Activated CD4-positive, alpha-beta memory T cell treated with anti-CD3 and anti-CD28 coated beads, Interleukin-2, amount 10 ng/mL, durations not matched to agents 7 days and 5 days (primary cell): ENCODE data around the gene C13orf46. TPM values are rescaled to one million over a fixed set of nuclear protein-coding genes. Genes with fewer than 3 reads are reported as not detected.

Experiments used
- CTCF ChIA-PET: fragments of 350-600 bp; sonication (Branson Sonifier 250); formaldehyde crosslinking; loops from one replicate; lab custom pipeline; 2021; ENCODE audit warnings: antibody characterized with exemption, inconsistent platforms; lab: Charles Lee
- POLR2A ChIA-PET: fragments of 350-600 bp; sonication (Branson Sonifier 250); formaldehyde crosslinking; loops from one replicate; lab custom pipeline; 2021; ENCODE audit warnings: antibody characterized with exemption; lab: Charles Lee
- DNase-seq: peaks from one replicate; pipeline ENCODE4 v3.0.0-alpha.2; 2020
- H3K27ac Mint-ChIP-seq: one replicate; pipeline ENCODE4 v1.8.0; 2021; ENCODE audit warnings: mild to moderate bottlenecking, mixed read lengths
- H3K27me3 Mint-ChIP-seq: one replicate; pipeline ENCODE4 v1.8.0; 2021; ENCODE audit warnings: mixed read lengths
- H3K36me3 Mint-ChIP-seq: one replicate; pipeline ENCODE4 v1.8.0; 2021; ENCODE audit warnings: low read depth, mixed read lengths
- H3K4me1 Mint-ChIP-seq: one replicate; pipeline ENCODE4 v1.8.0; 2021; ENCODE audit warnings: mixed read lengths
- H3K4me3 Mint-ChIP-seq: one replicate; pipeline ENCODE4 v1.8.0; 2021; ENCODE audit warnings: mild to moderate bottlenecking, mixed read lengths
- H3K9me3 Mint-ChIP-seq: one replicate; pipeline ENCODE4 v1.8.0; 2021; ENCODE audit warnings: mixed read lengths
- total RNA-seq, 2 experiments: library from RNA; stranded (reverse); gene quantifications; one replicate each; pipeline ENCODE4 v1.2.3, GENCODE V29; 2021

C13orf46 gene
- total RNA-seq, 2 experiments from 2014 or later = 2.5 to 2.9 TPM

GRCh38 chr13:113978741-113979481, 5.0 kb upstream of the C13orf46 start:
- no peaks in the 10 kb centered on the region for H3K9me3 Mint-ChIP-seq
- no peak overlapping the region for H3K4me3 Mint-ChIP-seq
- peaks cover 62% of the 10 kb centered on the region for H3K36me3 Mint-ChIP-seq
- H3K27ac Mint-ChIP-seq = no peak overlapping the region
- ChIA-PET CTCF (no interaction called here), POLR2A (no interaction called here)
- no peaks in the 10 kb centered on the region for H3K27me3 Mint-ChIP-seq
- no peaks in the 10 kb centered on the region for H3K4me1 Mint-ChIP-seq
- DNase-seq = no peak

- CTCF ChIA-PET = no interaction called here
These were observed 4.1 kb upstream of the C13orf46 start for GRCh38 chr13:113977976-113978375.

GRCh38 chr13:113976711-113977684, 3.1 kb upstream of the C13orf46 start:
- Mint-ChIP-seq H3K4me1 (no peaks in the 10 kb centered on the region), H3K9me3 (no peaks in the 10 kb centered on the region), H3K36me3 (peaks cover 63% of the 10 kb centered on the region), H3K4me3 (no peak overlapping the region), H3K27ac (no peak overlapping the region), H3K27me3 (no peaks in the 10 kb centered on the region)
- DNase-seq = no peak
- ChIA-PET POLR2A (no interaction called here), CTCF (no interaction called here)

More at GRCh38 chr13:113977976-113978375, 4.1 kb upstream of the C13orf46 start:
- Mint-ChIP-seq H3K9me3 (no peaks in the 10 kb centered on the region), H3K27me3 (no peaks in the 10 kb centered on the region), H3K4me1 (no peaks in the 10 kb centered on the region), H3K36me3 (peaks cover 68% of the 10 kb centered on the region), H3K27ac (no peak overlapping the region), H3K4me3 (no peak overlapping the region)
- POLR2A ChIA-PET = interaction anchor here (0.5 kb wide), 1 partner anchor 193 kb away, joined by 3 read pairs; no protein-coding TSS in a partner anchor
- DNase-seq = no peak

DNA sequence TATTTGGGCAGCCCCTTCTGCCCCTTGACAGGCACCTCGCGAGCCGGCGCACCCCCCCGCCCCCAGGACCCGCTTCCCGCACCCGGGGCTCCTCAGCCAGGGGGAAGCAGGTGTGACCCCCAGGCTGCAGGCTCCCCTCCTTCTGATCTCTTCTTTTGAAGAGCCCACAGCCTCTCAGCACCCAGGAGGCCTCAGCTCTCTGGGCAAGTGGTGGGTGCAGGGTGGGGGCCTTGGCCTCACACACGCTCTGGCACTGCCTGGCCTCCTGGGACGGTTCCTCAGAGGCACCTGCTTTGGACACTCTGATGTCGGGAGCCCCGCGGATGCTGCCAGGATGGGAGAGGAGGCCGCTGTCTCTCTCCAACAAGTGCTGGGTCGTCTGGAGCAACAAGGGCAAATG, 1.5 kb upstream of the C13orf46 start:
- no peaks in the 10 kb centered on the region for H3K27me3 Mint-ChIP-seq
- no peak overlapping the region for H3K4me3 Mint-ChIP-seq
- POLR2A ChIA-PET = no interaction called here
- H3K27ac Mint-ChIP-seq = no peak overlapping the region
- no peaks in the 10 kb centered on the region for H3K4me1 Mint-ChIP-seq
- peaks cover 53% of the 10 kb centered on the region for H3K36me3 Mint-ChIP-seq
- CTCF ChIA-PET = no interaction called here
- no peaks in the 10 kb centered on the region for H3K9me3 Mint-ChIP-seq
- DNase-seq = no peak

DNA sequence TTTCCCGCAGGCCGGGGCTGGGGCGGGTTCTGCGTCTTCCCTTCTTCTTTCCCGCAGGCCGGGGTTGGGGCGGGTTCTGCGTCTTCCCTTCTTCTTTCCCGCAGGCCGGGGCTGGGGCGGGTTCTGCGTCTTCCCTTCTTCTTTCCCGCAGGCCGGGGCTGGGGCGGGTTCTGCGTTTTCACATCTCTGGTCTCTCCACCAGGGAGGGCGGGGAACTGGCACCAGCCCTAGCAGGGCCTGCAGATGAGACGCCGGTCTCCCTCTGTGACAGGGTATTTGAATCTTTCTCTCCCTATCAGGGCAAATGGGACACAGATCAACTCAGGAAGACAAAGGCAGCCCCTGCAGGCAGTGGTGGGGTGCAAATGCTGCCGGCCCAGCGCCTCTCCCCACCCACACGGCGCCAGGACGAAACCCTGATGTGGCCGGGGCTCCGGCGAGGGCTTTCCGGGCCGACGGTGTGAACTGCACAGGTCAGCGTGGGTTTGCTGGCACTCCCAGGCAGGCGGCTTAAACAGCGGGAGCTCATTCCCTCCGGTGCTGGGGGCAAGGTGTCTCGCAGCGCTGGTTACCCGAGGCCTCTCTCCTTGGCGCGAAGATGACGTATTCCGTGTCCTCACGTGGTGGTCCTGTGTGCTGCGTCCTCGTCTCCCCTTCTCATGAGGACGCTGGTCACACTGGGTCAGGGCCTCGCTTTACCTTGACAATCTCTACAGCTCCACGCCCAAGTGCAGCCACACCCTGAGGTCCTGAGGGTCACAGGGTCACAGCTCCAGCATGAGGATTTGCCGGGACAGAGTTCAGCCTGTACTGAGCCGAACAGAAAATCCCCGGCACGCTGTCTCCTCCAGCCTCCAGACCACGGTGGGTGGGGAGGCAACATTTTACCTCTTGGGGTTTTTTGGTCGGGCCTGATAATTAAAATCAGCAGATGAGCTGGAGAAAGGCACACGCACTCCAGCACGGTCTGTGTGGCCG, 717 bp upstream of the C13orf46 start:
- no peak for DNase-seq
- Mint-ChIP-seq H3K27ac (no peak overlapping the region), H3K27me3 (no peaks in the 10 kb centered on the region), H3K4me3 (no peak overlapping the region), H3K9me3 (no peaks in the 10 kb centered on the region), H3K36me3 (peaks cover 49% of the 10 kb centered on the region), H3K4me1 (no peaks in the 10 kb centered on the region)
- CTCF ChIA-PET = no interaction called here
- POLR2A ChIA-PET = no interaction called here

- Mint-ChIP-seq H3K4me1 (no peaks in the 10 kb centered on the region), H3K9me3 (no peaks in the 10 kb centered on the region), H3K4me3 (no peak overlapping the region), H3K27me3 (no peaks in the 10 kb centered on the region), H3K27ac (no peak overlapping the region), H3K36me3 (peaks cover 36% of the 10 kb centered on the region)
- POLR2A ChIA-PET = interaction anchor here (0.9 kb wide), 1 partner anchor 96 kb away, joined by 3 read pairs; no protein-coding TSS in a partner anchor
- CTCF ChIA-PET = no interaction called here
- no peak for DNase-seq
These were observed 1.2 kb downstream of the C13orf46 start for GRCh38 chr13:113972451-113973217.

DNA sequence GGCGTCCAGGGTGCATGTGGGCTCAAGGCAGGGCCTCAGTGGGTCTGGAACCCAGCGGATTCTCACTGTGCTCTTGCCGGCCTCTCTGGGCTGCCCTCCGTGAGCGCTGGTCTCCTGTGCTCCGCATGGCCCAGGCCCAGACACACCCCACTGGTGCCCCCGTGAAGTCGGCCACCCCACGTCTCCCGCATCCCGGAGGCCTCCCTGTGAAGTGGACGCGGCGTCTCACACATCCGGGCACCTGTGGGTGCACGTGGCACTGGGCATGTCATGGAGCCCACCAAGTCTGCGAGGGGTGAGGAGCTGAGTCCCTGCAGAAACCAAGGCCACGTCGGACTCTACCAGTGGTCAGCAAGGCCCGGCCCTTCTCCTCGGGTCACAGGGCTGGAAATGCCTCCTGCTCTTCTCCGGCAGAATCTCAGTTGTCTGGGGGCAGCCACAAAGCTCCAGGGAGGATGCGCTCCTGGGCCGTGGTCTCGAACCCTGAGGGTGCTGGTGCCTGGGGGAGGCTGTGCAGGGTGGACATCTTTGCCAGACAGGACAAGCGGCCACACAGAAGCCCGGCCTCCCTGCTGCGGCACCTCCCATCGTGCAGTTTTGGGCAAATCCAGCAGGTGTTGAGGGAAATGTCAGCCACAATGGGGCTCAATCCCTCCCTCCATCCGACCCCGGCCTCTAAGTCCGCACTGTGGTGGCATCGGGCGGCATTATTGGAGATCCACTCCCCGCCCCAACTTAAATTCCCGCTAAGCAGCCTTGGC, 2.2 kb downstream of the C13orf46 start:
- no peak overlapping the region for H3K4me3 Mint-ChIP-seq
- H3K36me3 Mint-ChIP-seq = peaks cover 29% of the 10 kb centered on the region
- no peaks in the 10 kb centered on the region for H3K4me1 Mint-ChIP-seq
- no peak for DNase-seq
- POLR2A ChIA-PET = no interaction called here
- no peaks in the 10 kb centered on the region for H3K27me3 Mint-ChIP-seq
- H3K9me3 Mint-ChIP-seq = no peaks in the 10 kb centered on the region
- CTCF ChIA-PET = no interaction called here
- no peak overlapping the region for H3K27ac Mint-ChIP-seq

- Mint-ChIP-seq H3K36me3 (peaks cover 27% of the 10 kb centered on the region), H3K4me3 (no peak overlapping the region), H3K27me3 (no peaks in the 10 kb centered on the region), H3K9me3 (no peaks in the 10 kb centered on the region), H3K4me1 (no peaks in the 10 kb centered on the region), H3K27ac (no peak overlapping the region)
- no peak for DNase-seq
- POLR2A ChIA-PET = interaction anchor here (0.6 kb wide), 1 partner anchor 96 kb away, joined by 3 read pairs; no protein-coding TSS in a partner anchor
- CTCF ChIA-PET = no interaction called here
These were observed 2.9 kb downstream of the C13orf46 start for GRCh38 chr13:113970810-113971470.

GRCh38 chr13:113969973-113970611, 3.8 kb downstream of the C13orf46 start:
- ChIA-PET POLR2A (interaction anchor here (0.6 kb wide), 1 partner anchor 97 kb away, joined by 3 read pairs; no protein-coding TSS in a partner anchor), CTCF (no interaction called here)
- no peak overlapping the region for H3K4me3 Mint-ChIP-seq
- no peak for DNase-seq
- H3K27me3 Mint-ChIP-seq = no peaks in the 10 kb centered on the region
- peaks cover 22% of the 10 kb centered on the region for H3K36me3 Mint-ChIP-seq
- no peaks in the 10 kb centered on the region for H3K4me1 Mint-ChIP-seq
- no peaks in the 10 kb centered on the region for H3K9me3 Mint-ChIP-seq
- no peak overlapping the region for H3K27ac Mint-ChIP-seq

GRCh38 chr13:113969311-113969972, 4.4 kb downstream of the C13orf46 start:
- ChIA-PET CTCF (no interaction called here), POLR2A (no interaction called here)
- Mint-ChIP-seq H3K27ac (no peak overlapping the region), H3K36me3 (peaks cover 22% of the 10 kb centered on the region), H3K9me3 (no peaks in the 10 kb centered on the region), H3K4me3 (no peak overlapping the region), H3K27me3 (no peaks in the 10 kb centered on the region), H3K4me1 (no peaks in the 10 kb centered on the region)
- DNase-seq = no peak
